Measurements from ENCODE around the gene WDR45B.

WDR45B gene

GRCh38 chr17:82670661-82671450, 22.6 kb upstream of the WDR45B start:
- Histone ChIP-seq H3K4me2 (ENCODE audit: low read length) (no peak overlapping the region), H3K36me3 (replicated peaks; ENCODE audit: low read depth, low read length) (peaks cover 3% of the 10 kb centered on the region)
- TF ChIP-seq EZH2phosphoT487 (IDR thresholded peaks at IDR 0.05; ENCODE audit: low read depth): no peak
- TF ChIP-seq, protein P1, sequence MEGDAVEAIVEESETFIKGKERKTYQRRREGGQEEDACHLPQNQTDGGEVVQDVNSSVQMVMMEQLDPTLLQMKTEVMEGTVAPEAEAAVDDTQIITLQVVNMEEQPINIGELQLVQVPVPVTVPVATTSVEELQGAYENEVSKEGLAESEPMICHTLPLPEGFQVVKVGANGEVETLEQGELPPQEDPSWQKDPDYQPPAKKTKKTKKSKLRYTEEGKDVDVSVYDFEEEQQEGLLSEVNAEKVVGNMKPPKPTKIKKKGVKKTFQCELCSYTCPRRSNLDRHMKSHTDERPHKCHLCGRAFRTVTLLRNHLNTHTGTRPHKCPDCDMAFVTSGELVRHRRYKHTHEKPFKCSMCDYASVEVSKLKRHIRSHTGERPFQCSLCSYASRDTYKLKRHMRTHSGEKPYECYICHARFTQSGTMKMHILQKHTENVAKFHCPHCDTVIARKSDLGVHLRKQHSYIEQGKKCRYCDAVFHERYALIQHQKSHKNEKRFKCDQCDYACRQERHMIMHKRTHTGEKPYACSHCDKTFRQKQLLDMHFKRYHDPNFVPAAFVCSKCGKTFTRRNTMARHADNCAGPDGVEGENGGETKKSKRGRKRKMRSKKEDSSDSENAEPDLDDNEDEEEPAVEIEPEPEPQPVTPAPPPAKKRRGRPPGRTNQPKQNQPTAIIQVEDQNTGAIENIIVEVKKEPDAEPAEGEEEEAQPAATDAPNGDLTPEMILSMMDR (IDR thresholded peaks at IDR 0.05; ENCODE audit: low read depth, low read length): no peak

DNA sequence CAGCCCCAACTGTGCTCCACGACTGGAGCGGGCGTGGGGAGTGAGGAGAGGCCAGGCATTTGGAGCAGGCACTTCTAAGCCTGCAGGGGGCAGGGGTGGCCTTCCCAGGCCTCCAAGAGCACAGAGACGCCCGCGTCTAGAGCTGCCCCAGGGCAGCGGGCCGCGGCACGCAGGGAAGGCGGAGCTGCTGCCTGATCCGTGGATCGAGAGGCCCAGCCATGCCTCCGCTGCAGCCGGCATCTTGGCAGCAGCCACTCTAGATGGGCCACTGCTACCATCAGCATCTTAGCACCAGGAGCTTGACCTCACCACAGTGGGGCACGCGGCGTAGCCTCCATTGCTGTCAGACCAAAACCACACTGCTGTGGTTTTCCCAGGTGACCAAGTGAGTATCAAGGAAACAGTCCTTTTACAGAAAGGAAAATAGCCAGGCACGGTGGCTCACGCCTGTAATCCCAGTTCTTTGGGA, 20.4 kb upstream of the WDR45B start:
- peak overlapping the region; percentile 92 for H2AFZ ChIP-seq (ENCODE audit: low read depth, low read length)
- peaks cover 5% of the 10 kb centered on the region for H3K4me1 ChIP-seq (ENCODE audit: low read length)
- no peaks in the 10 kb centered on the region for H3K79me2 ChIP-seq (ENCODE audit: low read length)
- H4K20me1 ChIP-seq (ENCODE audit: insufficient read depth, low read length): no peaks in the 10 kb centered on the region
- H3K27me3 ChIP-seq (ENCODE audit: low read depth, low read length): no peaks in the 10 kb centered on the region
- H3K9me3 ChIP-seq (ENCODE audit: insufficient read depth, low read length): no peaks in the 10 kb centered on the region
- peak overlapping the region; percentile 20; the same call in 1 of the 2 replicates for H3K27ac ChIP-seq (ENCODE audit: low read length)
- peak overlapping the region; percentile 100 for H3K4me2 ChIP-seq (ENCODE audit: low read length)
- TF ChIP-seq EZH2phosphoT487 (IDR thresholded peaks at IDR 0.05; ENCODE audit: low read depth): no peak
- TF ChIP-seq, protein P1 (IDR thresholded peaks at IDR 0.05; ENCODE audit: low read depth, low read length): peak; percentile 80
- peak overlapping the region; percentile 89 for H3K4me3 ChIP-seq (ENCODE audit: low read length)
- H3K36me3 ChIP-seq (replicated peaks; ENCODE audit: low read depth, low read length): peaks cover 3% of the 10 kb centered on the region
- H3K9ac ChIP-seq (ENCODE audit: low read length): peak overlapping the region; percentile 72

More at GRCh38 chr17:82670661-82671450, 22.6 kb upstream of the WDR45B start:
- Histone ChIP-seq H3K4me1 (ENCODE audit: low read length) (peaks cover 5% of the 10 kb centered on the region), H3K4me3 (ENCODE audit: low read length) (no peak overlapping the region), H2AFZ (ENCODE audit: low read depth, low read length) (no peak overlapping the region), H4K20me1 (ENCODE audit: insufficient read depth, low read length) (no peaks in the 10 kb centered on the region), H3K9me3 (ENCODE audit: insufficient read depth, low read length) (no peaks in the 10 kb centered on the region), H3K27me3 (ENCODE audit: low read depth, low read length) (no peaks in the 10 kb centered on the region), H3K9ac (ENCODE audit: low read length) (no peak overlapping the region), H3K79me2 (ENCODE audit: low read length) (no peaks in the 10 kb centered on the region), H3K27ac (ENCODE audit: low read length) (no peak overlapping the region)

- Histone ChIP-seq H2AFZ (ENCODE audit: low read depth, low read length) (no peak overlapping the region), H3K27ac (ENCODE audit: low read length) (no peak overlapping the region), H3K27me3 (ENCODE audit: low read depth, low read length) (no peaks in the 10 kb centered on the region), H3K4me1 (ENCODE audit: low read length) (peaks cover 5% of the 10 kb centered on the region), H3K4me3 (ENCODE audit: low read length) (peak overlapping the region; percentile 89), H3K36me3 (replicated peaks; ENCODE audit: low read depth, low read length) (no peaks in the 10 kb centered on the region), H3K9ac (ENCODE audit: low read length) (no peak overlapping the region; the same call in 1 of the 2 replicates), H3K79me2 (ENCODE audit: low read length) (no peaks in the 10 kb centered on the region), H3K9me3 (ENCODE audit: insufficient read depth, low read length) (no peaks in the 10 kb centered on the region), H4K20me1 (ENCODE audit: insufficient read depth, low read length) (no peaks in the 10 kb centered on the region), H3K4me2 (ENCODE audit: low read length) (peak overlapping the region; percentile 100)
- no peak for TF ChIP-seq EZH2phosphoT487 (IDR thresholded peaks at IDR 0.05; ENCODE audit: low read depth)
- TF ChIP-seq, protein P1 (IDR thresholded peaks at IDR 0.05; ENCODE audit: low read depth, low read length): no peak
These were observed 19.9 kb upstream of the WDR45B start for GRCh38 chr17:82668024-82668630.

DNA sequence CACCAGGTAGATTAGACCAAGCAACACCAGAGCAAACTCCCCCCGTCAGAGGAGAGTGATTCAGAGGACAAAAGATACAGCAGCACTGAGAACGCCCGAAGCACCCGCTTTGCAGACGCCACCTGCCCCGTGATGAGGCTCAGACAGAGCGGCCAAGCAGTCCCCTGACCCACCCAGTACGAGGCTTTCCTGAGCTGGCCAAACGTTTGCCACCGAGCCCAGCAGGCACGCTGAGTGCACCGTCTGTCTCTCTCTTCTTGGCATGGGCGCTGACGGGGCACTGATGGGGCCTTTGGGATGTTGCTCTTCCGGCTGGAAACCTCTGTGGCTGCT, 19.4 kb upstream of the WDR45B start:
- TF ChIP-seq EZH2phosphoT487 (IDR thresholded peaks at IDR 0.05; ENCODE audit: low read depth): no peak
- TF ChIP-seq, protein P1 (IDR thresholded peaks at IDR 0.05; ENCODE audit: low read depth, low read length): no peak
- no peaks in the 10 kb centered on the region for H4K20me1 ChIP-seq (ENCODE audit: insufficient read depth, low read length)
- no peaks in the 10 kb centered on the region for H3K79me2 ChIP-seq (ENCODE audit: low read length)
- peaks cover 5% of the 10 kb centered on the region for H3K4me1 ChIP-seq (ENCODE audit: low read length)
- H3K27ac ChIP-seq (ENCODE audit: low read length): no peak overlapping the region
- no peaks in the 10 kb centered on the region for H3K9me3 ChIP-seq (ENCODE audit: insufficient read depth, low read length)
- no peaks in the 10 kb centered on the region for H3K27me3 ChIP-seq (ENCODE audit: low read depth, low read length)
- H3K4me2 ChIP-seq (ENCODE audit: low read length): no peak overlapping the region
- no peak overlapping the region for H2AFZ ChIP-seq (ENCODE audit: low read depth, low read length)
- no peak overlapping the region for H3K9ac ChIP-seq (ENCODE audit: low read length)
- H3K36me3 ChIP-seq (replicated peaks; ENCODE audit: low read depth, low read length): no peaks in the 10 kb centered on the region
- H3K4me3 ChIP-seq (ENCODE audit: low read length): no peak overlapping the region

Data from OCI-LY3 (cell line).